ENCODE data around the gene BCAS3.

GRCh38 chr17:61376931-61377838, 699.5 kb downstream of the BCAS3 start:
- TF ChIP-seq CTCF (IDR thresholded peaks at IDR 0.05): no peak
- no peak for TF ChIP-seq POLR2A (IDR thresholded peaks at IDR 0.05)

Data from ovary (tissue), 3 donors.